GM12873 (cell line): ENCODE measurements around the gene PIK3CB.

Experiments
- CTCF ChIP-seq: IDR thresholded peaks from 2 replicates; pipeline ENCODE4 v1.5.1; 2012; ENCODE audit warnings: low read depth, mild to moderate bottlenecking, moderate library complexity, low read length, control low read depth; ENCODE audit not compliant: insufficient read depth; ENCODE audit errors: missing control alignments

PIK3CB gene

GRCh38 chr3:138834596-138835396 is at the start of gene PIK3CB:
TSS of gene PIK3CB (minus strand) at chr3:138834928. CDS start at chr3:138759343, 75,585 bp downstream.
- TF ChIP-seq CTCF = no peak

GRCh38 chr3:138881233-138881632 is 46.5 kb upstream of the PIK3CB start:
- TF ChIP-seq CTCF = no peak

- TF ChIP-seq CTCF = no peak
Observed at GRCh38 chr3:138879541-138880380, 45.0 kb upstream of the PIK3CB start.

GRCh38 chr3:138877226-138877625 is 42.5 kb upstream of the PIK3CB start:
- TF ChIP-seq CTCF = no peak

- no peak for TF ChIP-seq CTCF
Observed at GRCh38 chr3:138875754-138876664, 41.3 kb upstream of the PIK3CB start.

- TF ChIP-seq CTCF = no peak
Observed at GRCh38 chr3:138875096-138875753, 40.5 kb upstream of the PIK3CB start.
